Body of pancreas (tissue), 4 donors: ENCODE data around the gene PP2D1. TPM values are rescaled to one million over a fixed set of nuclear protein-coding genes. Genes with fewer than 3 reads are reported as not detected.
"Not testable (repeated sequence)": the region's sequence is repeated elsewhere in the genome, so short reads cannot be mapped to it uniquely, and the experiment has no call there.

Experiments
- ATAC-seq: fragments of 150-250 bp; one replicate; pipeline ENCODE4 v1.9.1; 2016
- DNase-seq, 4 donors: peaks; one replicate each; pipeline ENCODE4 v3.0.0-alpha.2; 2019
- H3K27ac ChIP-seq, 4 donors: fragments of 200-600 bp; sonication (generic); 1 replicate in 3 of 4; 2 replicates in 1 of 4; pipeline versions ENCODE4 v1.5.1 to v1.6.1; 2016 to 2019; ENCODE audit warnings: mild to moderate bottlenecking in 1 of 4, mixed read lengths in 1 of 4, moderate library complexity in 1 of 4
- H3K27me3 ChIP-seq, 2 donors: fragments of 200-600 bp; sonication (generic); one replicate each; pipeline ENCODE4 v1.6.0; 2016; ENCODE audit warnings: mild to moderate bottlenecking in 1 of 2
- H3K36me3 ChIP-seq, 2 donors: fragments of 200-600 bp; sonication (generic); replicated peaks in 1 of 2; 2 replicates each; pipeline ENCODE4 v1.5.1; 2016; ENCODE audit warnings: low read depth in 2 of 2; ENCODE audit not compliant: insufficient read depth in 1 of 2
- H3K4me1 ChIP-seq: fragments of 200-600 bp; sonication (generic); one replicate; pipeline ENCODE4 v1.6.0; 2016
- H3K4me3 ChIP-seq, 2 donors: fragments of 200-600 bp; sonication (generic); 1 replicate in 1 of 2; 2 replicates in 1 of 2; pipeline ENCODE4 v1.5.1; 2016 to 2019
- H3K9me3 ChIP-seq, 3 donors: fragments of 200-600 bp; sonication (generic); 1 replicate in 2 of 3; 2 replicates in 1 of 3; pipeline ENCODE4 v1.5.1; 2016
- POLR2A ChIP-seq, 3 donors: fragments of 450-650 bp; IDR thresholded peaks; one replicate each; pipeline ENCODE4 v1.6.1; 2016; ENCODE audit warnings: antibody characterized with exemption in 3 of 3, mild to moderate bottlenecking in 2 of 3
- WGBS, 2 donors: methylation state at CpG; one replicate each; pipeline ENCODE4 v1.1.5; 2017; 5-methylcytosine and 5-hydroxymethylcytosine counted together
- intact Hi-C: fragments of 100-400 bp; cut with DNase I; formaldehyde crosslinking; loops from one replicate; pipeline ENCODE4 v1.15.1; 2023
- total RNA-seq, 2 donors: library from RNA; depleted of rRNA; stranded (reverse); fragments of >200 nt; gene quantifications; one replicate each; pipeline ENCODE4 v1.1.0, GENCODE V29; 2016
- TF ChIP-seq, protein P1 (sequence below), 7 experiments: fragments of 450-650 bp in 4 of 7; fragments of 200-600 bp in 3 of 7; sonication (generic) in 3 of 7; IDR thresholded peaks; one replicate each; pipeline ENCODE4 v1.5.1; 2016 to 2019; ENCODE audit warnings: antibody characterized with exemption in 7 of 7

The PP2D1 gene
- total RNA-seq, 2 donors from 2014 or later, result not detected

GRCh38 chr3:20037255-20037996, 25.4 kb upstream of the PP2D1 start:
- Histone ChIP-seq H3K4me1 (peaks cover 20% of the 10 kb centered on the region), H3K9me3 (no peaks in the 10 kb centered on the region), H3K27ac (no peak overlapping the region), H3K36me3 (no peaks in the 10 kb centered on the region), H3K4me3 (no peak overlapping the region), H3K27me3 (no peaks in the 10 kb centered on the region)
- TF ChIP-seq, protein P1, sequence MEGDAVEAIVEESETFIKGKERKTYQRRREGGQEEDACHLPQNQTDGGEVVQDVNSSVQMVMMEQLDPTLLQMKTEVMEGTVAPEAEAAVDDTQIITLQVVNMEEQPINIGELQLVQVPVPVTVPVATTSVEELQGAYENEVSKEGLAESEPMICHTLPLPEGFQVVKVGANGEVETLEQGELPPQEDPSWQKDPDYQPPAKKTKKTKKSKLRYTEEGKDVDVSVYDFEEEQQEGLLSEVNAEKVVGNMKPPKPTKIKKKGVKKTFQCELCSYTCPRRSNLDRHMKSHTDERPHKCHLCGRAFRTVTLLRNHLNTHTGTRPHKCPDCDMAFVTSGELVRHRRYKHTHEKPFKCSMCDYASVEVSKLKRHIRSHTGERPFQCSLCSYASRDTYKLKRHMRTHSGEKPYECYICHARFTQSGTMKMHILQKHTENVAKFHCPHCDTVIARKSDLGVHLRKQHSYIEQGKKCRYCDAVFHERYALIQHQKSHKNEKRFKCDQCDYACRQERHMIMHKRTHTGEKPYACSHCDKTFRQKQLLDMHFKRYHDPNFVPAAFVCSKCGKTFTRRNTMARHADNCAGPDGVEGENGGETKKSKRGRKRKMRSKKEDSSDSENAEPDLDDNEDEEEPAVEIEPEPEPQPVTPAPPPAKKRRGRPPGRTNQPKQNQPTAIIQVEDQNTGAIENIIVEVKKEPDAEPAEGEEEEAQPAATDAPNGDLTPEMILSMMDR (IDR thresholded peaks at IDR 0.05), result no peak
- TF ChIP-seq POLR2A (IDR thresholded peaks at IDR 0.05), result no peak
- no peak for DNase-seq
- 71 to 74% methylated on average over 1 of the region's 1 CpG for WGBS, 2 donors
- no peak for ATAC-seq
- intact Hi-C loops, result no loop called here

DNA sequence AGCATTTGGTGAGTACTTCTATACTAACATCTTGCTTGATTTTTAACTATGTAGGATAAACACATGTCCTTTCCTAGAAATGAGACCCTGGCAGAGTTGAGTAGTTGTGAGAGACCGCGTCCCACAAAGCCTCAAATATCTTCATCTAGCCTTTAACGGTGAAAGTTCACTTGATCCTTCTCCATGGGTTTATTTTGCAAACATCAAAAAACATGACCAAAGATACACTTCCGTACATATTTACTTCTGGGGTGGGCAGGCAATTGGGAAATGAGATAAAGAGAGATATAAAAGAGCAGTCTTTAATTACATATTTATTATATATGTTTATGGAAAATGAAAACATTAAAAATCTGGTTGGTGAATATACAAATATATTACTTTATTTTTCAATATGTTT, 23.0 kb upstream of the PP2D1 start:
- H3K27me3 ChIP-seq, result no peaks in the 10 kb centered on the region
- H3K36me3 ChIP-seq, result no peaks in the 10 kb centered on the region
- TF ChIP-seq POLR2A (IDR thresholded peaks at IDR 0.05), result no peak
- TF ChIP-seq, protein P1 (IDR thresholded peaks at IDR 0.05), result no peak
- intact Hi-C loops, result no loop called here
- H3K27ac ChIP-seq, result no peak overlapping the region
- H3K4me1 ChIP-seq, result peaks cover 9% of the 10 kb centered on the region
- ATAC-seq (no peak), DNase-seq (no peak)
- 73 to 81% methylated on average over 4 of the region's 4 CpGs for WGBS, 2 donors
- H3K4me3 ChIP-seq, result no peak overlapping the region
- H3K9me3 ChIP-seq, result no peaks in the 10 kb centered on the region

DNA sequence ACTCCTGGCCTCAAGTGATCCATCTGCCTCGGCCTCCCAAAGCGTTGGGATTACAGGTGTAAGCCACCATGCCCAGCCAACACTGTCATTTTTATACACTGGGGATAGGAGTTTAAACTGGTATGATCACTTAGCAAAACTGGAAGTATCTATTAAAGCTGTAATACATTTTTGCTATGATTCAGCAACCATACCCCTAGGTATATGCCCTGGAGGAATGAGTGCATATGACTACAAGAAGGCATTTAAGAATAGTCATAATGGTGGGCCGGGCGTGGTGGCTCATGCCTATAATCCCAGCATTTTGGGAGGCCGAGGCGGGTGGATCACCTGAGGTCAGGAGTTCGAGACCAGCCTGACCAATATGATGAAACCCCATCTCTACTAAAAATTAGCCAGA, 19.9 kb upstream of the PP2D1 start:
- H3K27me3 ChIP-seq, H3K36me3 ChIP-seq, H3K27ac ChIP-seq, H3K4me3 ChIP-seq, intact Hi-C loops, H3K9me3 ChIP-seq, DNase-seq, H3K4me1 ChIP-seq, ATAC-seq: not testable (repeated sequence)
- 88 to 92% methylated on average over 6 to 7 of the region's 7 CpGs for WGBS, 2 donors

- no peak for ATAC-seq
- 82 to 83% methylated on average over 7 of the region's 7 CpGs for WGBS, 2 donors
- Histone ChIP-seq H3K4me3 (no peak overlapping the region), H3K4me1 (peaks cover 3% of the 10 kb centered on the region), H3K9me3 (no peaks in the 10 kb centered on the region), H3K36me3 (no peaks in the 10 kb centered on the region), H3K27ac (no peak overlapping the region), H3K27me3 (no peaks in the 10 kb centered on the region)
- TF ChIP-seq, protein P1 (IDR thresholded peaks at IDR 0.05), result no peak
- no peak for TF ChIP-seq POLR2A (IDR thresholded peaks at IDR 0.05)
- intact Hi-C loops, result no loop called here
- no peak for DNase-seq
Observed at GRCh38 chr3:20028905-20029331, 16.9 kb upstream of the PP2D1 start.

DNA sequence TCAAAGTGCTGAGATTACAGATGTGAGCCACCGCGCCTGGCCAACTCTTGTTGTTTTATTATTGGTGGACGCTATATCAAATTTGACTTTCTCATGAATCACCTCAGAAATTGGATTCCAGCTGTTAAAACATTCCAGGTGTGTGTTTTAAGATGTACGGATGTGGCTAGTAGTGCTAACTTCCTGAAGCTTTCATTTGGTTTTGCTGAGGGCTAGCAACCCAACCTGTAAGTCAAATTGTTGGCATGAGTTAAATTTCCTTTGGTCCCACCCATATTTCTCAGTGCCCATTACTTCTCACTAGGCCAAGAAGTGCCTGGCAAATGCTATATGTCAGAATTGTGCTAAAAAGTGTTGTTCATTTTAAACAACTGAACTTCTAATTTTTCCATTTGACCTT, 15.1 kb upstream of the PP2D1 start:
- H3K4me3 ChIP-seq, result no peak overlapping the region
- no peak for TF ChIP-seq POLR2A (IDR thresholded peaks at IDR 0.05)
- TF ChIP-seq, protein P1 (IDR thresholded peaks at IDR 0.05), result no peak
- H3K36me3 ChIP-seq, result no peaks in the 10 kb centered on the region
- H3K27me3 ChIP-seq, result no peaks in the 10 kb centered on the region
- H3K9me3 ChIP-seq, result no peaks in the 10 kb centered on the region
- ATAC-seq (no peak), DNase-seq (no peak)
- H3K4me1 ChIP-seq, result peaks cover 8% of the 10 kb centered on the region
- no peak overlapping the region for H3K27ac ChIP-seq
- 88 to 93% methylated on average over 4 of the region's 4 CpGs for WGBS, 2 donors
- intact Hi-C loops, result no loop called here
